Right lobe of liver (tissue), 4 donors: ENCODE results near the gene SCGB1D2.

Experiments used
- POLR2A ChIP-seq: fragments of 450-650 bp; IDR thresholded peaks from one replicate; pipeline ENCODE4 v1.6.1; 2017; ENCODE audit warnings: antibody characterized with exemption, mild to moderate bottlenecking
- TF ChIP-seq, protein P1 (sequence below), 4 donors: fragments of 200-600 bp in 3 of 4; fragments of 450-650 bp in 1 of 4; IDR thresholded peaks; one replicate each; pipeline versions ENCODE4 v1.5.1 to v1.8.0; 2016 to 2022; ENCODE audit warnings: antibody characterized with exemption in 4 of 4, mild to moderate bottlenecking in 2 of 4
- donor health status: DM: no; HTN: no; CAD: no.
- donor health status: DM: no; HTN: no; CAD: no.
- donor health status: DM: no; HTN: yes; CAD: no.

DNA sequence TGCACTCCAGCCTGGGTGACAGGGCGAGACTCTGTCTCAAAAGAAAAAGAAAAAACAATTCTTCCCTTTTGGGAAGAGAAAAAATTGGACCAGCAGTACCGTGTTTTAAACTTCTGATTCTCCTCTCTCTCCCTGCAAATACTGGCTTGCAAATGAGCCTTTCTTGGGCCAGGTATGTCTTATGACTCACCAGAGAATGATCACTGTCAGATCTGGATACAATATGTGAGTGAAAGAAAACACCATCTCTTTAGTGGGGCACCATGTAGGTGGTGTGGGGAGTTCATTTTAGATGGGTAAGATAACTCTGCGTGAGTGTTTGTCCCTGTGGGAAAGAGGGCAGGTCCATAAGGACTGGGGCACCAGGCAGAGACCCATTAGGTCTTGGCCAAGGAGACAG, 25.5 kb downstream of the SCGB1D2 start:
- TF ChIP-seq, protein P1, sequence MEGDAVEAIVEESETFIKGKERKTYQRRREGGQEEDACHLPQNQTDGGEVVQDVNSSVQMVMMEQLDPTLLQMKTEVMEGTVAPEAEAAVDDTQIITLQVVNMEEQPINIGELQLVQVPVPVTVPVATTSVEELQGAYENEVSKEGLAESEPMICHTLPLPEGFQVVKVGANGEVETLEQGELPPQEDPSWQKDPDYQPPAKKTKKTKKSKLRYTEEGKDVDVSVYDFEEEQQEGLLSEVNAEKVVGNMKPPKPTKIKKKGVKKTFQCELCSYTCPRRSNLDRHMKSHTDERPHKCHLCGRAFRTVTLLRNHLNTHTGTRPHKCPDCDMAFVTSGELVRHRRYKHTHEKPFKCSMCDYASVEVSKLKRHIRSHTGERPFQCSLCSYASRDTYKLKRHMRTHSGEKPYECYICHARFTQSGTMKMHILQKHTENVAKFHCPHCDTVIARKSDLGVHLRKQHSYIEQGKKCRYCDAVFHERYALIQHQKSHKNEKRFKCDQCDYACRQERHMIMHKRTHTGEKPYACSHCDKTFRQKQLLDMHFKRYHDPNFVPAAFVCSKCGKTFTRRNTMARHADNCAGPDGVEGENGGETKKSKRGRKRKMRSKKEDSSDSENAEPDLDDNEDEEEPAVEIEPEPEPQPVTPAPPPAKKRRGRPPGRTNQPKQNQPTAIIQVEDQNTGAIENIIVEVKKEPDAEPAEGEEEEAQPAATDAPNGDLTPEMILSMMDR (IDR thresholded peaks at IDR 0.05): no peak
- TF ChIP-seq POLR2A: no peak
